CD4-positive, alpha-beta T cell treated with Interleukin-17A for 1 hour (primary cell): ENCODE measurements around the gene MYO19.
"Not testable (repeated sequence)": the region's sequence is repeated elsewhere in the genome, so short reads cannot be mapped to it uniquely, and the experiment has no call there.

Experiments used
- DNase-seq: peaks from one replicate; pipeline ENCODE4 v3.0.0-alpha.2; 2020

The MYO19 gene

GRCh38 chr17:36461330-36462110, 73.1 kb downstream of the MYO19 start:
- DNase-seq, result no peak

- no peak for DNase-seq
These were observed 74.3 kb downstream of the MYO19 start for GRCh38 chr17:36460265-36460937.

GRCh38 chr17:36459601-36460000, 75.1 kb downstream of the MYO19 start:
- DNase-seq, result no peak

DNA sequence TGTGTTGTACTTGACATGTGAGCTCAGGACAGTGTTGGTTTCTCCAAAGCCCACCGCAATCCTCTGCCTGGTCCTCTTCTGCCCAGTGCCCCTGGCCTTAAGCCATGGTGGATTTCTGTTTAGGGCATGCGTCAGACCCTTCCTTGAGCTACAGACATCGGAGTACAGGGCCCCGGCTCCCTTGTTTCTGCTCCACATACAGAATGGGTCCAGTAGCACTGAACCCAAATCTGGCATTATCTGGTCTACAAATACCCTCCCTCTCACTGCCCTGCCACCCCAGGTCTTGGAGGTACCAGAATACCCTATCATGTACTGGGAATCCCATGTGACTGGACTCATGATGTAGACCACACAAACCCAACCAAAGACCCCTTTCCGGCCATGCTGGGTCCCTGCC, 75.6 kb downstream of the MYO19 start:
- no peak for DNase-seq

- DNase-seq, result not testable (repeated sequence)
These were observed 77.0 kb downstream of the MYO19 start for GRCh38 chr17:36457701-36458100.

DNA sequence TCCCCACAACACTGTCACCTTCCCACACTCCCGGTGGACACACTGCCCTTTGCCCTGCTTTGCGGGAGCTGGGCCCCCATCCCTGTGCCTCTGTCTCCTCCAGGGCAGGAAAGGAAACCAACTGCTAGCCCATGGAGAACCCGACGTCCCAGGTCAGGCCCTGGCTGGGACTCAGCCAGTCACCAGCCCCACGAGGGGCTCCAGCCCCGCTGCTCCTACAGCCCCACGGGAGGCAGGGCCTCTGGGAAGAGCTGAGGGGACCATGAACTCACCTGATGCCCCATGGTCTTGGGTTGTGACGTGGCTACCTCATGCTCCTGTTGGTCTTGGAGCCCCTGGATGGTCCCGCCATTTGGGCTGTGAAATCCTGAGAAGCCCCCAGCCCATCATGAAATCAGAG, 81.8 kb downstream of the MYO19 start:
- not testable (repeated sequence) for DNase-seq

DNA sequence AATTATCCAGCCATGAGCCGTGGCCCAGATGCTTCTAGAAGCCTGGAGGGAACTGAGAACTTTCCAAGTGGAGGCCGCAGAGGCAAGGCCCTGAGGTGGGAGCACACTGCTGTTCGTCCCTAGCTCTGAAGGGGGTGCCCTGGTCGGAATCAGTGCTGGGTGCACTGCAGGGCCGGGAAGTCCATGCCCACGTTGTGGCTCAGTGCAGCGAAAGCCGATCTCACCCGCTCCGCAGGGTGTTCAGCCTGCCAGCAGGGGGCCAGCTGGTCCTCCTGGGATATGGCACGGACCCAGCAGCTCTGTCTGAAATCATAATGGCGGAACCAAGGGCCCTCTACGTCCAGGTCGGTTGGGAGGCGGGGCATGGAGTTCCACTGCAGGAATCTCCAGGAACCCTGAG, 84.7 kb downstream of the MYO19 start:
- DNase-seq, result not testable (repeated sequence)
